HG02973 (cell line): ENCODE data around the gene TNFSF18.

Experiments
- ATAC-seq: cut with Tn5 transposase; IDR thresholded peaks from one replicate; pipeline ENCODE4 v1.9.1; 2021; ENCODE audit warnings: moderate library complexity; ENCODE audit not compliant: unreplicated experiment

The TNFSF18 gene

DNA sequence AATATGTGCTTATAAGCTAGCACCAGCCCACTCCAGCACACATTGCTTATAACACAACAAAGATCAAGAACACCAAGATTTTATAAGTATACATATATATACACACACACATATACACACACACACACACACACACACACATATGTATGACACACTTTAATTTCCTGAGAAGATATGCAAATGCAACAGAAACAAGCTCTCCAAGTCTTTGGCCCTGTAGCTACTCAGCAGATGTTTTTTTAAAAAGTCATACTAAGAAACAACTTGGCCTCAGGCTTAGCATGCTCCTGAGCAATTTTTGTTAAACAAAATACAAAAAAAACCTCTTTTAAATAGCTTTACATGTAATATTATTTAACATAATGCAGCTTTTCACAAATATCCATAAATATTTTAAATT lies 11.1 kb downstream of the TNFSF18 start:
- no peak for ATAC-seq

DNA sequence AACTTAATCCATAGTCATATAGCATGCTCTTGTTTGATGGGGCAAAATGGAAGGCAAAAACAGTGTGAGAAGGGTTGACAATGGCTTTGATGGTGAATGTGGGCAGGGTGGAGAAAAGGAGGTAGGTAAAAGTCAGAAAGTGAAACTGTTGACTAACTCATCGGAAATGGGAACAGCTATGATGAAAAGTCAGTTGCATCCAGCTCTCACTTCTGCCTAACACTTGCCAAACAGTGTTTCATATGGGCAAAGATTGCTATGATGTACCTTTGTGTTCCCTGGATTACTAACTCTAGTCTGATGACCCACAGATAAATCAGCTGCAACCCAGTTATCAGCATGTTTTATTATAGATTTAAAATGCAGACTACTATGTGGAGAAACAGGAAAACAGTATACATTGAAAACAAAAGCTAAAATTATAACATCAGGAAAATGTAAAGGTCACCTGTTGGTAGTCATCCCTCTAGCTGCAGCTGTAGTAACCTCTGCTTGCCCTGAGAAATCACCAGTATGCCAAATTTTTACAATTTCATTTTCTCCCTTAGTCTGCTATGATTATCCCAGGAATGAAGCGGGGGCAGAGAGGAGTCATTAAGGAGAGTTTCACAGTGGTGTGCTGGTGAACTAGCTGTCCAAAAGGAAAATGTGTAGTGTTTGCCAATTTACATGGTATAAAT lies 11.7 kb downstream of the TNFSF18 start:
- no peak for ATAC-seq

DNA sequence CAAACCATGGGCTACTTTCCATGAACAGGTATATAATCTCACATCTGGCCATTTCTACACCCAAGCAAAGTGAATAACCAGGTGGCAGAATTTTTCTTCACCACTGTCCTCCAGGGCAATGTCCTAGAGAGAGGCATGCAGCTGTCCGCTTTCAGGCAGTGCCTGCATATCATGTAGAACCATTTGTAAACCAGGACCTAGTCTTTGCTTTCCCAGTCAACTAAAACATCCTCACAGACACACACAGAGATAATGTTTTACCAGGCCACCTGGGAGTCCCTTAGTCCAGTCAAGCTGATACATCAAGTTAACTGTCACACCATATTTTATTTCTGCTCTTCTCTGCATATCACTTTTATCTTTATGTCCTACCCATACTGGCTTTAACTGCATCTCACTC lies 26.2 kb downstream of the TNFSF18 start:
- ATAC-seq, result no peak

DNA sequence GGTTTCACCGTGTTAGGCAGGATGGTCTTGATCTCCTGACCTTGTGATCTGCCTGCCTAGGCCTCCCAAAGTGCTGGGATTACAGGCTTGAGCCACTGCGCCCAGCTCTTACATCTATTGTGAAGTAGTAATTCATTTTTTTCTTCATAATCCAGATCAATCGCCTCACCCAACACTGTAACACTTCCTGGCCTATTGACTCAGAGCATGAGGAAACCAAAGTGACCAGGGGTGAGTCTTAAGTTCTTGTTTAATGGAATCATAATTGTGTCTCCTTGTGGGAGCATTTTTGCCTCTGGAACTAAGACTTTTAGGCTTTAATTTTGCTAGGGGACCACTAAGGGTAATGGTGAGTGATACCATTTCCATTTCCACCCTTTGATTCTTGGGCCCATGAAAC lies 27.4 kb downstream of the TNFSF18 start:
- ATAC-seq, result no peak

DNA sequence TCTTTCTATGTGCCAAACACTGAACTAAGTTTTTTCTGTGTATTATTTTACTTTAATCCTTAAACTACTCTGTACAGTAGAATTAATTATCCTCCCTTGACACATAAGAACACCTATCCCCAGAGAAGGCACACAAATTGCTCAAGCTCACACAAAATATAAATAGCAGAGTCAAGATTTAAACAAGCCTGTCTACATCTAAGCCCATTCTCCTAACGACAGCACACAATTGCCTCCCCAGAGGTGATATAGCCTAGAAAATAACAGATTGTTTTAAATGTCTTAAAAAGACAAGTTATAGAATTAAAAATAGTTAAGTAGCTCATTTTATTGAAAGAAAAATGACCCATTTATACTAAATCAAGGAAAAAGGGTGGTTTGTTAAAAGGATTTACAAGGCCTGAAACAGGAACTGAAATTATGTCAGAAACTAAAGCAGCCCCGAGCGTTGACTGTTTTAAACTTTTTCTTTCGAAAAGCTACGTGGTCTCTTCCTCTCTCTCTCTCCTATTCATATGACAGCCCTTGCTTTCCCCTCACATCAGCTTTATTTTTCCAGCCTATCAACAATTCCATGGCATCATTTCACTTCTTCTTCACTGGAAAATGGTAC lies 30.5 kb downstream of the TNFSF18 start:
- peak; percentile 85 for ATAC-seq

DNA sequence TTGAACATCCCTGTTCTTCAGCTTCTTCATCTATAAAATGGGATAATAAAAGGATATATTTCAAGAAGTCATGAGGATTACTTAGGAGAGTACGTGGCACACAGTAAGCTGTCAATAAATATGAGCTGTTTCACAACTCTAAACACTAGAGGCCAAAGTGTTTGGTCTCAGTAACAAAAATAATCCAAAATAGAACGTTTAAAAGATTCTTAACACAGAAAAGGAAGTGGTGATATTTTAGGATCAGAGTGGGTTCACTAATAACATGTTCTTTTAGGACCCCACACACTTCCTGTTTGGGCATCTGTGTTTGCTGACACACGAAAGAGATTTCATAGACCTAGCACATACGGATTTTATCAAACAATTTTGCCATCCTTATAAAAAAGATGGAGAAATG lies 32.9 kb downstream of the TNFSF18 start:
- no peak for ATAC-seq

DNA sequence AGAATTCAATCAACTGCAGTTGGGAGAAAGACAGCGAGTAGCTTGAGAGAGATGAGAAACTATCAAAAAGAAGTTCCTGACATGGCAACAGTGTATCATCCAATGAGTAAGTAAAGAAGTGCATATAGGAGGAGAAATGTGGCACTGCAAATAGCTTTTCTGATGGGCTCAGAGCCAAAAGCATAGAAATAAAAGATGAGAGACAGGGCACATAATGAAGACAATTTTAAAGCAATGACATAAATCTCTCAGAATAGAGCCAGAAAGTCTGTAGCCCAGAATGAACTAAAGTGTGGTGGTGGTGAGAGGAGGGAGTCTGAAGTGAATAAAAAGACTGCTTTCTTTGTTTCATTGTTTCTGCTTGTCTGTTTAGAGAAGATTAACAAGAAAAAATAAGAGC lies 34.3 kb downstream of the TNFSF18 start:
- no peak for ATAC-seq

DNA sequence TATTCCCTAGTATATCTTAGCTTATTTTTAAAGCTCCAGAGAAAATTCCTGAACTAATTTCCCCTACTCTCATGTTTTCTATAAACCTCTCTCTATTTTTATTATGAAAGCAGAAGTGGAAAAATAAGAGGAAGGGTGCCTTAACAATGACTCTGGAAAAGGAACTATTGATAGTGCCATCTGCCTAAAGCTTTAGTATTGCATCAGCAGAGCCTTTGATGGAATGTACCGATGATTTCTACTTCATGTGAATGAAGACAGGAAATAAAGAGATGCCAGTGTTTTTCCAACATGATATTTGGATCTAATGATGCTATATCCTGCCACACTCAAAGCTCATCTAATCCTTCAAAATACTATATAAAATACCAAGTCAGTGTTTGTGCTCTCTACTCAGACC lies 35.1 kb downstream of the TNFSF18 start:
- ATAC-seq, result no peak

DNA sequence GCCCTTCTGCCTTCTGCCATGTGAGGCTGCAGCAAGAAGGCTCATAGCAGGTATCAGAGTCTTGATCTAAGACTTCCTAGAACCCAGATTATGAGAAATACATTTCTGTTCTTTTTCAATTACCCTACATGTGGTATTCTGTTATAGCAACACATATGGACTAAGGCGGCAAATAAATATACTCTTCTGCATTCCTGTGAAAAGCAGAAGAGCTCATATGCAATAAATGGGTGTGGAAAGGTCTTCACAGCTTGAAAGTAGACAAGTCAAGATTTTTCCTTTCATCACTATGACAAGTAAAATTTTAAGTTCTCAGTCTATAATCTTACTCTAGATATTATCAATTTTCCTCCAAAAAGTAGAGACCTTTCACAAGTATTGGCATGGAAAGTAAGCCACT lies 36.6 kb downstream of the TNFSF18 start:
- no peak for ATAC-seq

DNA sequence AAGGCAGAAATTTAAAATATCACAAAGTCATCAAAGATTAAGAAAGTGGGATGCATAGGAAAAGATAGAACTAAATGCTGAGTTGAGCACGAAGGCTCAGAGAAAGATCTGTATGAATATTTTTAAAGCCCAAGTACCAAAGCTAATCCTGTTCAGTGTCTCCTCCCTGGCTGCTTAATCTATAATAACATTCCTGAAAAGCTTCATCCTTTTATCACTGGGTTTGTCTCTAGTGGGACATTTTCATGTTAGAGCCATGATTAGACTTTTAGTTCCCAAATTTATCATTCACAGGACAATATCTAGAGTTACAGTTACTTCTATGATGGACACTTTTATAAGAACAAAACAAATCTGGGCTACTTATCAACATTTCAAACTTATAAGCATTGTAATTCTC lies 38.6 kb downstream of the TNFSF18 start:
- no peak for ATAC-seq

DNA sequence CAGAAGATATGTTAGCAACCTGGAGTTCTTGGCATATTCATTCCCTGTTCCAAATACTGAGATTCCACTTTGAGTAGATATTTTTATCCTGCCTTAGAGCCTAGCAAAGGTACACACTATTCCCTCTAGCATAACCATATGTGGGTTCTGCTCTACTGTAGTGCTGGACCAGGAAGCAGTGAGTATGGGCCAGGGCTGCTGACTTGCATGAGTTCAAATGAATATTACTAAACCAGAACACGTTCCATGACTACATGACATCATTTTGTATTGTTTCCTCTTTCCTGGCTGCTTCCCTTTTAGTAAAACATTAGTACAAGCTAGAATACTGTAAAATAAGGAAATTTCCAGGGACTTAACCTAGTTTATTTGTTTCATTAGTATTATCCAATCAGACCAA lies 41.1 kb downstream of the TNFSF18 start:
- no peak for ATAC-seq

DNA sequence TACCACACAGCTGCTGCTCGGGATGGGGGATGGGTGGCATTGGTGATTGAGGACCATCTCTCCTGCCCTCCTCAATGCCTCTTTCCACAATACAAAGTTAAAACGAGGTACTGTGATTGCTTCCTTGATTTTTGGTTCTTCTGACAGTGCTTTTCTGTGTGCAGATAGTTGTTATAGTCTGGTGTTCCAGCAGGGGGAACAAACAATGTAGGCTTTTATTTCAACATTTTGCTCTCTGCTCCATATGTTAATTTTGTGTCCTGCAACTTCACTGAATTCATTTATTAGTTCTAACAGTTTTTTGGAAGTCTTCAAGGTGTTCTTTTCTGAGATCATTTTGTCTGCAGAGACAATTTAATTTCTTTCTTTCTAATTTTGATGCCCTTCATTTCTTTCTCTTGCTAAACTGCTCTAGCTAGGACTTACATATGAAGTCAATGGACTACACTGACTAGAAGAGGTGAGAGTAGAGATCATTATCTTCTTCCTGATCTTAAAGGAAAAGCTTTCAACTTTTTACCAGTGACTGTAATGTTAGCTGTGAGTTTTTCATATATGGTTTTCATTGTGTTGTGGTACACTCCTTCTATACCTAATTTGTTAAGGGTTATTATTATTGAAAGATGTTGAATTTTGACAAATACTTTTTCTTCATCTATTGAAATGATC lies 45.4 kb downstream of the TNFSF18 start:
- no peak for ATAC-seq

DNA sequence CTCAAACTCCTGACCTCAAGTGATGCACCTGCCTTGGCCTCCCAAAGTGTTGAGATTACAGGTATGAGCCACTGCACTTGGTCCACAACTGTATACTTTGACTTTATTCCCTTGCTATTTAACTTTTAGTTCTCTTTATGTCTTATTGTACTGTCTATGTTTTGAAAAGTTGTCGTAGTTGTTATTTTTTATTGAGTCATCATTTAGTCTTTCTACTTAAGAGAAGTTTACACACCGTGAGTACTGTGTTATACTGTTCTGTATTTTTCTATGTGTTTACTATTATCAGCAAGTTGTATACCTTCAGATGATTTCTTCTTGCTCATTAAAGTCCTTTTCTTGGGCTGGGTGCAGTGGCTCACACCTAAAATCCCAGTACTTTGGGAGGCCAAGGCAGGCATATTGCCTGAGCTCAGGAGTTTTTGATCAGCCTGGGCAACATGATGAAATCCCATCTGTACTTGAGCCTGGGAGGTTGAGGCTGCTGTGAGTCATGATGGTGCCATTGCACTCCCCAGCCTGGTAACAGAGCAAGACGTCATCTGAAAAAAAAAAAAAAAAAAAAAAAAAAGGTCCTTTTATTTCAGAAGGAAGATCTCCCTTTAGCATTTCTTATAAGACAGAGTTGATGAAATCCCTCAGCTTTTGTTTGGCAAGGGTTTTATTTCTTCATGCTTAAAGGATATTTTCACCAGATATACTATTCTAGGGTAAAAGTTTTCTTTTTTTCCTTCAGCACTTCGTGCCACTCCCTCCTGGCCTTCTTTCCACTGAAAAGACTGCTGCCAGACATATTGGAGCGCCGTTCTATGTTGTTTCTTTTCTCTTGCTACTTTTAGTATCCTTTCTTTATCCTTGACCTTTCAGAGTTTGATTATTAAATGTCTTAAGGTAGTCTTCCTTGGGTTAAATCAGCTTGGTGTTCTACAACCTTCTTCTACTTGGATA lies 47.6 kb downstream of the TNFSF18 start:
- ATAC-seq, result no peak

DNA sequence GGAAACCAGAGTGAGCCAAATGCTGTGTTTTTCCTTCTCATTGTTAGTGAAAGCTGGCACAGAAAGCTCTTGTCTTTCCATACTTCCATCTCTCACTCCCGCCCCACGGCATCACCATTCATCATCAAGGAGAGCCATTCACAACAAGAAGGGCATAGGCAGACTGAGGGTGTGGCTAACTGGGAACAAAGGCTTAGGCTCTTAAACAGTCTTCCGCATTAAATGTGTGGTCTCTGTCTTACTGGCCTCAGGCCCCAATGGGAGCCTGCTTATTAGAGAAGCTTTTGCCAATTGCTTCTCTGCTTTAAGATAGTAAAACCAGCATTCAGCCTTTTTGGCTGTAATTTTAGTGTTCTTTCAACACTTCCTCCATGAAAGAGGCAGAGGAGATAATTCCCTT lies 51.4 kb downstream of the TNFSF18 start:
- ATAC-seq, result no peak

DNA sequence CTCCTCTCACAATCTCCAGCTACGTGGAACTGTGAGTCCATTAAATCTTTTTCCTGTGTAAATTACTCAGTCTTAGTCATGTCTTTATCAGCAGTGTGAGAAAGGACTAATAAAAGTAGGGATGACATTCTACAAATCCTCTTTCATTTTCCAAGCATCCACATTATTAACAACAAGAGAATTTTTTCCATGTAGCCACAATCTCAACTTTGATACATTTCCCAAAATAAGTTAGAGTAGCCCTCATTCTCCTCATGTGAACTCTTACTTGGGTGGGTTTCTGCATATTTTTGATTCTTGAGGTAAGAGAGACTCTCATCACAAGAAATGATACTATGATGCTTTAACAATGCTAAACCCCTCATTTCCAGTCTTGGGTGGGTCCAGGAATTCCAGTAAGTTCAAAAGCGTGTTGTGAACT lies 52.8 kb downstream of the TNFSF18 start:
- no peak for ATAC-seq

DNA sequence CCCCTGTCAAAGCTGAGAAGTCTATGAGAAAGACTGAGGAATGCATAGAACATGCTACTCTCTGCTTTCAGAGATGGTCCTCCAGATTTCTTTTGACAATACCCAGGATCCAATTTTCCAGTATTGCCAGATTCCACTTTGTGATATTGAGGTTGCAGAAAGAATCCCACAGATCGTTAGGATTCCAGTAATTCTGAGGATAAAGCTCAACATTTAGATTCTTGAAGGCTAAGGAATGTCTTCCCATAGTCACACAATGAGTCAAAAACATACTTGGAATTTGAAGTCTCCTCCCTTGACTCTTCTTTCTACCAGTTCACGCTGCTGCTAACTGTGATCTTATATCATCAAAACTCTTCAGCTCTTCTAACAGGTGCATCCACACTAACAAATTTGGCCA lies 57.1 kb downstream of the TNFSF18 start:
- ATAC-seq, result no peak

DNA sequence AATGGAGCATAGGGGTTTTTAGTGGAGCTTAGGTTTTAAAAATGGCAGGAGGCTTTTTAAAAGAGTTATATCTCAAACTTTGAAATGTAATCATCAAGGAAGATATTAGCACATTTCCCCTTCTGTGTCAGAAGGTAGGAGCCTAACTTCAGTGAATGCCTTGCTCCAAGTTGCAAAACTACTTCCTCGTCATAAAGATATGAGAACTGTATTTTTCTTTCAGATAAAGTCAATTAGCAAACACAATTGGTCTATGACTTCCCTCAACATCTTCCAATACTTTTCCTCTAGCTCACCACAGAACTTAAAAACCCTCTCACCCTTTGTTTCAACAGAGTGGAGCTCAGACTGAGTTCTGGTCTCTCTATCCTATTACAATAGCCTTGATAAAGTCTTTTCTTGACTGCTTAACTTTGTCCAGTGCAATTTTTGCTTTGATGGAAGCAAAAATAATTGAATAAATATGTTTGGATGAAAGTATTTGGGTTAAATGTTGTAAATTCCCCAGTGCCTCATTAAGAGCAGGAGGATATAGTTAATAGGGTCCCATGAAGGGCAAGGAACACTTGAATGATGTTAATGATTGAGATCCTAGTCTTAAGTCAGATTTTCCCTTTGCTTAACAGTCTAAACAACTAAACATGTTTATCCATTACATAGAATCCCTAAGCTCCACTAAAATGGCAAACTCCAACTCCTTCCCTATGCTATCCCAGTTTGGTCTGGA lies 58.9 kb downstream of the TNFSF18 start:
- no peak for ATAC-seq

DNA sequence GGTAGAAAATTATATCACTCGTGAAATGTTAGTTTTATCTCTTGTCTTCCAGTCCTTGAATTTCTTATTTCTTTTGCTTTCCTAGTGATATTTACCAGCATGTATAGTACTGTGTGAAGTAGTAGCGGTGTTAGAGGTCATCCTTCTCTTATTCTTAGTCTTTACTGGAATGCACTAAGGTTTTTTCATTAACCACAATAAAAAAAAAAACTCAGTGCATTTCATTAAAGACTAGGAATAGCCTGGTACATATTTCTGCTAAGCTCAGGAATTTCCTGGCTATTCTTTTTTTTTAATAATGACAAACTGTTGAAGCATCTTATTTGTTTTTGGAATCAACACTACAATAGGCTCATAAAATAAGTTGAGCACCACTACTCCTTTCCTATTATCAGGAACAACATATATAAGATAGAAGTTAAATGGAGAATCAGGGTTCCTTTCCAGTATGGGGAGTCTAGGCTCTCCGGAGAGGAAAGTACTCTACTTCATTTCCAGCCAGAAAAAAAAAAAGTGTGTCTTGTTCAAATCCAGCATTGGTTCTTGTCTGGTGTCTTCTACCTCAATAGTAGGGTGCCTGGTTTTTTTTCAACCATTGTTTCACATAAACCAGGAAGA lies 60.0 kb downstream of the TNFSF18 start:
- ATAC-seq, result no peak
